Measurements from ENCODE around the gene ADORA2B.

ADORA2B gene

GRCh38 chr17:15966879-15967248 is 21.9 kb downstream of the ADORA2B start:
- H3K4me3 ChIP-seq (ENCODE audit: low read depth, low read length), result no peak overlapping the region
- TF ChIP-seq, protein P1, sequence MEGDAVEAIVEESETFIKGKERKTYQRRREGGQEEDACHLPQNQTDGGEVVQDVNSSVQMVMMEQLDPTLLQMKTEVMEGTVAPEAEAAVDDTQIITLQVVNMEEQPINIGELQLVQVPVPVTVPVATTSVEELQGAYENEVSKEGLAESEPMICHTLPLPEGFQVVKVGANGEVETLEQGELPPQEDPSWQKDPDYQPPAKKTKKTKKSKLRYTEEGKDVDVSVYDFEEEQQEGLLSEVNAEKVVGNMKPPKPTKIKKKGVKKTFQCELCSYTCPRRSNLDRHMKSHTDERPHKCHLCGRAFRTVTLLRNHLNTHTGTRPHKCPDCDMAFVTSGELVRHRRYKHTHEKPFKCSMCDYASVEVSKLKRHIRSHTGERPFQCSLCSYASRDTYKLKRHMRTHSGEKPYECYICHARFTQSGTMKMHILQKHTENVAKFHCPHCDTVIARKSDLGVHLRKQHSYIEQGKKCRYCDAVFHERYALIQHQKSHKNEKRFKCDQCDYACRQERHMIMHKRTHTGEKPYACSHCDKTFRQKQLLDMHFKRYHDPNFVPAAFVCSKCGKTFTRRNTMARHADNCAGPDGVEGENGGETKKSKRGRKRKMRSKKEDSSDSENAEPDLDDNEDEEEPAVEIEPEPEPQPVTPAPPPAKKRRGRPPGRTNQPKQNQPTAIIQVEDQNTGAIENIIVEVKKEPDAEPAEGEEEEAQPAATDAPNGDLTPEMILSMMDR (IDR thresholded peaks at IDR 0.05; ENCODE audit: low read depth, low read length, missing control alignments), result no peak
- no peak for DNase-seq (ENCODE audit: low read depth)
- in situ Hi-C loops (cut with HindIII; ENCODE audit: low sequenced_read_pairs), result no loop called here

- DNase-seq (ENCODE audit: low read depth), result no peak
- TF ChIP-seq, protein P1 (IDR thresholded peaks at IDR 0.05; ENCODE audit: low read depth, low read length, missing control alignments), result no peak
- no peak overlapping the region for H3K4me3 ChIP-seq (ENCODE audit: low read depth, low read length)
- in situ Hi-C loops (cut with HindIII; ENCODE audit: low sequenced_read_pairs), result no loop called here
Observed at GRCh38 chr17:15967706-15968399, 22.9 kb downstream of the ADORA2B start.

- no peak for DNase-seq (ENCODE audit: low read depth)
- H3K4me3 ChIP-seq (ENCODE audit: low read depth, low read length), result no peak overlapping the region
- TF ChIP-seq, protein P1 (IDR thresholded peaks at IDR 0.05; ENCODE audit: low read depth, low read length, missing control alignments), result no peak
- in situ Hi-C loops (cut with HindIII; ENCODE audit: low sequenced_read_pairs), result no loop called here
Observed at GRCh38 chr17:15969463-15969862, 24.5 kb downstream of the ADORA2B start.

DNA sequence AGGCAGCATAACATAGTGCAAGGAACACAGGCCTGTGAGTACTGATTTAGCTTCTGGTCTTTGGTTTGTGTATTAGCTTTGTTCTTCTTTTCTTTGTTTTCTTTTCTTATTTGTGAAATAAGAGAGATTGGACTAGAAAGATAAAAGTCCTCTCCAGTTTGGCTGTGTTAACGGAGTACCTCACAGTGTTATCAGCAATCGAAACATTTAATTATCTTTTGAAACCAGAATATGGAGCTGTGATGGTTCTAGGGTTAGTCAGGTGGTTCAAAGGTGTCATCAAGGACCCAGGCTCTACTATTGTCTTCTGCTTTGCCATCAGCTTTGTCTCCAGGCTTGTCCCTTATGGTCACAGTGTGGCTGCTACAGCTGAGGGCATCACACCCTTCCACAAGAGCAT is 25.6 kb downstream of the ADORA2B start:
- TF ChIP-seq, protein P1 (IDR thresholded peaks at IDR 0.05; ENCODE audit: low read depth, low read length, missing control alignments), result no peak

DNA sequence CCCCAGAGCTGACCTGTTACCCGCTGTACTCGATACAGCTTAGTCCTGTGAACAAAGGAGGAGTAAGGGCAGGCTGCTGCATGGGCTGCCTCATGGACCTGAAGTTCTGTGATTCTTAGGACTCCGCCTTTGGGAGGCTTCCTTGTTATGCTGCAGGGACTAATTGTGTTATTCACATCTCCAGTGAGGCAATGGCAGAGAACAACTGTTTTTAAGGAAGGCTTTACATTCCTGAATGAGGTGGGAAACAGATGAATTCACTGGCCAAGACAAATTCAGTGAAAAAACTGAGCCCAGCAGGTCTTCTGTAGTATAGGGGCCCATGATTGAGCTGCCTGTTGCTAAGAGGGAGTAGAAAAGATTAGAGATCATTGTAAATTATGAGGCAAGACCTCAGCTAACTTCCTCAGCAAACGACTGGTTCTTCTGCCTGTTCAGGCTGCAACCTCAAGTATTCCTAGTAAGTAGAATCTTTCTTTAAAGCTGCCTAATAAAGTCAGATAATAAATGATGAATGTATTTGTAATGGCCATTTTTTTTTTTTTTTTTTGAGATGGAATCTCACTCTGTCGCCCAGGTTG is 26.3 kb downstream of the ADORA2B start:
- in situ Hi-C loops (cut with HindIII; ENCODE audit: low sequenced_read_pairs), result no loop called here
- TF ChIP-seq, protein P1 (IDR thresholded peaks at IDR 0.05; ENCODE audit: low read depth, low read length, missing control alignments), result no peak
- DNase-seq (ENCODE audit: low read depth), result no peak
- no peak overlapping the region for H3K4me3 ChIP-seq (ENCODE audit: low read depth, low read length)

More for the DNA sequence above, 25.6 kb downstream of the ADORA2B start:
- in situ Hi-C loops (cut with HindIII; ENCODE audit: low sequenced_read_pairs), result no loop called here
- H3K4me3 ChIP-seq (ENCODE audit: low read depth, low read length), result no peak overlapping the region
- DNase-seq (ENCODE audit: low read depth), result no peak

- no peak overlapping the region for H3K4me3 ChIP-seq (ENCODE audit: low read depth, low read length)
- in situ Hi-C loops (cut with HindIII; ENCODE audit: low sequenced_read_pairs), result no loop called here
- no peak for DNase-seq (ENCODE audit: low read depth)
- TF ChIP-seq, protein P1 (IDR thresholded peaks at IDR 0.05; ENCODE audit: low read depth, low read length, missing control alignments), result no peak
Observed at GRCh38 chr17:15971882-15972281, 27.0 kb downstream of the ADORA2B start.

Measured in astrocyte of the cerebellum (primary cell).